OCI-M1 (cell line): ENCODE measurements around the gene PKN3.
"Not testable (repeated sequence)": the region's sequence is repeated elsewhere in the genome, so short reads cannot be mapped to it uniquely, and the experiment has no call there.

Experiments
- DNase-seq: peaks from one replicate; lab custom pipeline; 2025; lab: John Stamatoyannopoulos, UW

The PKN3 gene

GRCh38 chr9:128693738-128694137, 8.6 kb upstream of the PKN3 start:
- DNase-seq, result not testable (repeated sequence)

GRCh38 chr9:128694344-128694743, 8.0 kb upstream of the PKN3 start:
- no peak for DNase-seq

GRCh38 chr9:128696923-128697707, 5.2 kb upstream of the PKN3 start:
- no peak for DNase-seq

DNA sequence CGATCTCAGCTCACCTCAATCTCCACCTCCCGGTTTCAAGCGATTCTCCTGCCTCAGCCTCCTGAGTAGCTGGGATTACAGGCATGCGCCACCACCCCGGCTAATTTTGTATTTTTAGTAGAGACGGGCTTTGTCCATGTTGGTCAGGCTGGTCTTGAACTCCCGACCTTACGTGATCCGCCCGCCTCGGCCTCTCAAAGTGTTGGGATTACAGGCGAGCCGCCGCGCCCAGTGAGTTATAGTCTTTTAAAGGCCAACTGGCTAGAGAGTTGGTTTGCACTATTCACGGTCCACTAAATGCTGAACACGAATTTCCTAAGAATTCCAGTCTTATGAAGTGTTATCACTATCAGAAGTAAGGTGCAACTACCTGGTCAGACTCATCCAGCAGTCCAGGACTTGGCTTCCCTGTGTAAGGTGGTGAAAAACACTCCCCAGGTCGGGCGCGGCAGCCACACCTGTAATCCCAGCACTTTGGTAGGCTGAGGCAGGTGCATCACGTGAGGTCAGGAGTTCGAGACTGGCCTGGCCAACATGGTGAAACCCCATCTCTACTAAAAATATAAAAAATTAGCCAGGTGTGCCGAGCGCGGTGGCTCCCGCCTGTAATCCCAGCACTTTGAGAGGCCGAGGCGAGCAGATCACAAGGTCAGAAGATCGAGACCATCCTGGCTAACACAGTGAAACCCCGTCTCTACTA, 3.1 kb upstream of the PKN3 start:
- not testable (repeated sequence) for DNase-seq

DNA sequence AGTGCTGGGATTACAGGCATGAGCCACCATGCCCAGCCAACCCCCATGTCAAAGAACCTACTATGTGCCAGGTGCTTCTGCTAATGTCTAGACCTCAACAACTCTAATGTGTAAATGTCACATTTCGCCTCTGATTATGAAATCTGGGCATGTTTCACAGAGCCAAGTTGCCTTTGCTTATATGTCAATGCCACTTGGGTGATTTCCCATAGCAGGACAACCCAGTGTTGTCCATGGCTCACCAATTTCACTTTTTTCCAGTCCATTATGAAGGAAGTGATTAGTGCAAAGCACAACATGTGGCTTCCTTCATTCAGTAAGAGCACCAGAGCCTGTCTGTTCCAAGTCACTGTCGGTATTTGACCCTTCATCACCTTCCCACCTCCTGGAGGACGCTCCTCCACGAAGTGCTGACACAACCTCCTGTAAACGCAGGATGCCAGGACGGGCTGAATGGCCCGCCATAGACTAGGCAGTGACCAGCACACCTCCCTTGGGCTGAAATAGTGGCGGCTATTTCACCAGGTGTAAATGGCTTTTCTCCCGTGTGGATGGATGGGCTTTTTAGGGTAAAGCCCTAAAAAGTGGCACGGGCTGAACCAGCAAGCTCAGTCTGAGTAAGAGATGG, 962 bp upstream of the PKN3 start:
- no peak for DNase-seq

- peak; percentile 42 for DNase-seq
These were observed 779 bp downstream of the PKN3 start for GRCh38 chr9:128702949-128703615.

DNA sequence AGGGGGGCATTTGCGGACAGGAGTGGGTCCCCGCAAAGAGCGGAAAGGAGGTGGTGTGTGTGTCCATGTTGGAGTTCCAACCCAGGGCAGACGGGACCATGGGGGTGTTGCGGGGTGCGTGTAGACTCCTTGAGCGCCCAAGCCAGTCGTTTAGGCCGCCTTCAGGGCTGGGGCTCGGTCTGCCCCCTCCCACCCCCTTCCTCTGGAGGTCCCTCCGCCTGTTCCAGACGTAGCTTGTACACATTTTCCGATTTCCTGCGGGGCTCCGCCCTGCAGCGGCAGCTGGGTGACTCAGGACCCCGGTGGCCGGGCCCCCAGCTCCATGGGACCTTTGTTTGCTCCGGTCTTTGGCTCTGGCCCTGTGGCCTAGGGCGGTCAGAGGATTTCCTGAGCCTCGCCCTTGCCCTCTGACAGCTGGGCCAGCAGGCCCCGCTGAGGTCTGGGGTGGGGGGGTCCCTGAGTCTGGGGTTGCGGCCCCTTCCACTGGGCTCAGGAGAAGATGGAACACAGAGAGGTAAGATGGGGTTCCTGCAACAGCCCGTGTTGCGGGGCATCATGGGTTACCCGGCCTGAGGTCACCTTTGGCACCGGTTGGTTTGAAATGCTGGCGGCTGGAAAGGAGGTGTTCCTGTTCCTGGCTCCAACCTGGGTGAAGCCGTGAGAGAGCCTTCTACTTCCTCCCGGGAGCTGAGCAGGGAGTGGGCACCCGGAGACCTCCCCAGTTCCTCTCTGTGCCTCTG, 1.5 kb downstream of the PKN3 start:
- no peak for DNase-seq

GRCh38 chr9:128704356-128704670, 2.0 kb downstream of the PKN3 start:
- DNase-seq, result no peak

DNA sequence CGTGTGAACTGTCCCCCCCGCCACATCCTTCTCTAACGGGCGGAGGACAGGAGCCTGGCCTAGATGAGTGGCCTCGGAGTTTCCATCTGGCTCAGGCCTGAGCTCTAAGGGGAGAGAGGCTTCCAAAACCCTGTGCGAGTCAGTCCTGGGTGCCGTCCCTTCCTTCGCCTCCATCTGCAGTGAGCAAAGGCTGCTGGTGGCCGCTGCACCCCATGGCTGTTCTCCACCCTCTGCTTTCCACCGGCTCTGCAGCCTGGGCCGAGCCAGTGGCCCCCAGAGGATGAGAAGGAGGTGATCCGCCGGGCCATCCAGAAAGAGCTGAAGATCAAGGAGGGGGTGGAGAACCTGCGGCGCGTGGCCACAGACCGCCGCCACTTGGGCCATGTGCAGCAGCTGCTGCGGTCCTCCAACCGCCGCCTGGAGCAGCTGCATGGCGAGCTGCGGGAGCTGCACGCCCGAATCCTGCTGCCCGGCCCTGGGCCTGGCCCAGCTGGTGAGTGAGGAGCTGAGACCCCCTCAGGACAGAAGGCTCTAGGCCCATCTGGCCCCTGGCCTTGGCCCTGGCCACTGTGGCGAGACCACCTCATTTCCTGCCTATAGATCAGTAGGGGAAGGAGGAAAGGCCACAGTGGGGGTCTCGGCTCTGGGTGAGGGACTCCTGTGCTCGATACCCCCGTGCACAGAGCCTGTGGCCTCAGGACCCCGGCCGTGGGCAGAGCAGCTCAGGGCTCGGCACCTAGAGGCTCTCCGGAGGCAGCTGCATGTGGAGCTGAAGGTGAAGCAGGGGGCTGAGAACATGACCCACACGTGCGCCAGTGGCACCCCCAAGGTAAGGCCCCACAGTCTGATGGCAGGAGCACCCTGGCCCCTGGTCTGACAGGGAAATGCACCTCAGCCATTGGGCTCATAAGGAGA, 3.0 kb downstream of the PKN3 start:
- DNase-seq, result no peak

DNA sequence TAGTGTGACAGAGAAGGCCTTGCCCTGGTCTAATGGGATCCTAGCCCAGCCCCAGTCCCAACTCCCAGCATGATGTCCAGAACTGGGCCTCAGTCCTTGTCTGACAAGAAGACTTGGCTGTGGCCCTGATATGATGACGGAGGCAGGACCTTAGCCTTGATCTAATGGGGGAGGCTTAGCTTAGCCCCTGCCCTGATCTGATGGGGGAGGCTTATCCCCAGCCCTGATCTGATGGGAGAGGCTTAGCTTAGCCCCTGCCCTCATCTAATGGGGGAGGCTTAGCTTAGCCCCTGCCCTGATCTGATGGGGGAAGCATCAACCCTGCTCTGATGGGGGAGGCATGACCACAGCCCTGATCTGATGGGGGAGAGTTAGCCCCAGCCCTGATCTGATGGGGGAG, 3.7 kb downstream of the PKN3 start:
- no peak for DNase-seq

- DNase-seq, result no peak
These were observed 4.5 kb downstream of the PKN3 start for GRCh38 chr9:128706671-128707381.

- no peak for DNase-seq
These were observed 5.1 kb downstream of the PKN3 start for GRCh38 chr9:128707446-128707845.

- DNase-seq, result no peak
These were observed 10.4 kb downstream of the PKN3 start for GRCh38 chr9:128712451-128713410.

GRCh38 chr9:128713411-128713780, 11.1 kb downstream of the PKN3 start:
- DNase-seq, result no peak

DNA sequence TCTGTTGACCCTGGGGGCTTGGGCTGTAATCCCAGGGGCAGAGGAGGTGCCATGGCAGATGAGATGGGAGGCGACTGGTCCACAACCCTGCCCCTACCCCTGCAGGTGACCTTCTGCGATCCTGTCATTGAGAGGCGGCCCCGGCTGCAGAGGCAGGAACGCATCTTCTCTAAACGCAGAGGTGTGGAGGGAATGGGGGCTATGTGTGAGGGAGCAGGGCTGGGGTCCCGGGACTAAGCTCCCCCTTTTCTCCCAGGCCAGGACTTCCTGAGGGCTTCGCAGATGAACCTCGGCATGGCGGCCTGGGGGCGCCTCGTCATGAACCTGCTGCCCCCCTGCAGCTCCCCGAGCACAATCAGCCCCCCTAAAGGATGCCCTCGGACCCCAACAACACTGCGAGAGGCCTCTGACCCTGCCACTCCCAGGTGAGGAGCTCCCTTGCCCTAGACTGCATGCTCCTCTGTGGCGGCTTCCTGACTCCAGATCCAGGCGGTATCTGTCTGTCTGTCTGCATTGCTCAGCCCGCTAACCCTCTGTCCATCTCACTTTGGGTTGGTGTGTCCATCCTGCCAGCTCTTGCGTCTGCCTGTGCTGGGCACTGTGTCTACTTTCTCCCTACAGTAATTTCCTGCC, 11.8 kb downstream of the PKN3 start:
- DNase-seq, result no peak

- DNase-seq, result no peak
These were observed 12.5 kb downstream of the PKN3 start for GRCh38 chr9:128714586-128715435.

DNA sequence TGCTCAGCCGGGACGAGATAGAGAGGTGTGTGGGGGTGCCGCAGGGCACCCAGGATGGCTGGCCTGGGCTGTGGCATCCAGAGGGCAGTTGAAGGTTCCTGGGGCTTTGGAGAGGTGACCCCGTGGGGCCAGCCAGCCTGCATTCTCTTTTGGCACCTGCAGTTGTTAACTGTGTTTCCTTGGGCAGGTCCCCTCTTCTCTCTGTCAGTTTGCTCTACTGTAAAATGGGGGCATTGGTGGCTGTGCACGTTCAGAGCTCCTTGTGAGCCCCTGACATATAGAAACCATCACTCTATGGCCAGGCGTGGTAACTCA, 13.1 kb downstream of the PKN3 start:
- DNase-seq, result no peak
